Measurements from ENCODE around the gene SLC7A11.

Gene SLC7A11

DNA sequence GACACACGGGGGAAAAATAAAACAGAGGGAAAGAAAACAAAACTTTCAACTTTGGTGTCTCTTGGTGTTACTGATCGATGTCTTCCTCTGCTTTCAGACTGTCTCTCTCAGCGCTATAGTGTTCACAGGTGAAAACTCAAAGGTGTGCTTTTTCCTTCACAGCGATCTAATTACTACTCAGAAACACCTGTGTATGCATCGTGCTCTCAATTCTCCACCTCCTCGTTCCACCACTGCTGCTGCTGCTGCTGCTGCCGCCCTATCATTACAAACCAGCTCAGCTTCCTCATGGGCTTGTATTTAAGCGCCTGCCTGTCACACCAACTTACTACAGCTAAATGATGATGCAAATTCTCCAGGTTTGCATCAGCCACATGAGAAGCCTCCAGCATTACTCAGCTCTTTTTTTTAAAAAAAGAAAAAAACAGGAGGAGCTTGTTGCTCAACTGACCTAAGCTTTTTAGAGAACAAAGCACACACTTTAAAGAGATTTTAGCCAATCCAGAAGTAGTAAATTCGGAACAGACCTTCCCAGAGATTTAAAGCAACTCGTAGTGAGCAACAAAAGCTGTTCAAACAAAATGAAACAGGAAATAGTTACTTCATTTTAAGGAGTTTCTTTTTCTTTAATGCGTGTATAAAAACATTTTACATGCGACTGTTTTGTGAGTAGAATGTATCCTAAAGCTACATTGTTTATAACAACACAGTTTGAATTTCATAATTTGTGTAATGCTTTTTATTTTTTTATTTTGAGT, at the start of gene SLC7A11:
SLC7A11 (minus strand) TSS at position 274 of the 758 bp plus-strand sequence. CDS start 280 bp downstream, outside the sequence.
- no peak for DNase-seq (ENCODE audit: low read depth)

DNA sequence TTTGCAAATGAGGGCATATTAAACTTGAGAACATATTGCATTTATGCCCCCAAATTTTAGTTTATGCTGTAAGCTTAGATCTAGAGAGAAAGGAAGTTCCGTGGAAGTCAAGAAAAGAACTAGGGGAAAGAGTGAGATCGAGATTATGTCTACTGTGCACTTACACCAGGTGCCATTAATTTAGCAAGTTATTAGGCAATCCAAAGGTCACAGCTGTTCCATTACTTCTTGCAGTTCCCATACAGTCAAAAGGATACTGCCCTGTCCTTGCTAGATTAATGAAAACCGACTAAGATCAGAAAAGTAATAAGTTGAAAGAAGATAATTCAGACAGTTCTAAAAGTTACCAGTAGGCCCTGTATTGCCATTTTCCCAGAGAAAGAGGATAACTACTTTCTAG, 49.3 kb upstream of the SLC7A11 start:
- DNase-seq (ENCODE audit: low read depth) = no peak

DNA sequence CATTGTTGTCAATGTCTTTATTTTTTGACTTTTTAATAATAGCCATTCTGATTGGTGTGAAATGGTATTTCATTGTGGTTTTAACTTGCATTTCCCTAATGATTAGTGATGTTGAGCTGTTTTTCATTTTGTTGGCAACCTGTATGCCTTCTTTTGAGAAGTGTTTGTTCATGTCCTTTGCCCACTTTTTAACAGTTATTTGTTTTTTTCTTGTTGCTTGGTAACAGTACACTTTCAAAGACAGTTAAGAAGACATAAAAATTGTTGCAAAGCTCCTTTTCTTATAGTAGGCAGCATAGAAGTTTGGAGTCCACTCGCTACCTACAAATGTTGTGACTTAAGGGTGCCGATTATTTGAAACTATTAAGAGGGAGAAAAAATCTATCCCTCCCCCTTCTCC, 48.7 kb upstream of the SLC7A11 start:
- no peak for DNase-seq (ENCODE audit: low read depth)

DNA sequence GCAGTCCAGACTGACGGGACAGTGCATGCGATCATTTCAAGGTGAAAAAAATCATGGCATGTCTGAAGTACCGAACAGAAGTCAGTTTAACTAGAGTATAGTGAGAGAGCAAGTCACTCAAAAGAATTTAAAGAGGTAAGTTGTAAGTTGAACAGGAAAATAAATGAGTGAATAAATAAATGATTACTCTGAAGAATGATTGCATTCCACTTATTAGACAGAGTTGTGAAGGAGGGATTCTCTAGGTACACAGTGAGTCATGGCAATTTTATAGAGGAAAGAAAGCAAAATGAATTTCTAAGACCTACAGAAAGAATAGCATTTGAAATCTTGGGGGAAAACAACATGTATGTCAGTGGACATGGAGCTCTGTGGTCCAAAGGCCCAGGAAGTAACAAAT, 37.1 kb upstream of the SLC7A11 start:
- DNase-seq (ENCODE audit: low read depth) = no peak

DNA sequence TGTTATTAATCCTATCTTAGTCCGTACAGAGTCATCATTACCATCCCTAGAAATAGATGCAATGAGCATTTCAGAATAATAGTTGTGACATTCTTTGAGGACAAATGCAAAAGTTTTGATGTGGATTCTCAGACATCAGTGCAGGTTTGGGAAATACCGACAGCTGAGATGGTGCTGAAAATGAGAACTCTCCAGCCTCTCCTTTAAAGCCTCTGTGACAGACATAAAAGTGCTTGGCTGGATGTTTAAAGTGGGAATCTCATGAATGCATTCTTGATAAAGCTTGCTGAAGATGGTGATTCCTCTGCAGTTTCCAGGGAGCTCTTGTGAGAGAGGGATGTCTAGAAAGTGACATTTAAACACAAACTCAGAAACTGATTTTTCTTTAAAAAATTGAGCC, 35.0 kb upstream of the SLC7A11 start:
- no peak for DNase-seq (ENCODE audit: low read depth)

DNA sequence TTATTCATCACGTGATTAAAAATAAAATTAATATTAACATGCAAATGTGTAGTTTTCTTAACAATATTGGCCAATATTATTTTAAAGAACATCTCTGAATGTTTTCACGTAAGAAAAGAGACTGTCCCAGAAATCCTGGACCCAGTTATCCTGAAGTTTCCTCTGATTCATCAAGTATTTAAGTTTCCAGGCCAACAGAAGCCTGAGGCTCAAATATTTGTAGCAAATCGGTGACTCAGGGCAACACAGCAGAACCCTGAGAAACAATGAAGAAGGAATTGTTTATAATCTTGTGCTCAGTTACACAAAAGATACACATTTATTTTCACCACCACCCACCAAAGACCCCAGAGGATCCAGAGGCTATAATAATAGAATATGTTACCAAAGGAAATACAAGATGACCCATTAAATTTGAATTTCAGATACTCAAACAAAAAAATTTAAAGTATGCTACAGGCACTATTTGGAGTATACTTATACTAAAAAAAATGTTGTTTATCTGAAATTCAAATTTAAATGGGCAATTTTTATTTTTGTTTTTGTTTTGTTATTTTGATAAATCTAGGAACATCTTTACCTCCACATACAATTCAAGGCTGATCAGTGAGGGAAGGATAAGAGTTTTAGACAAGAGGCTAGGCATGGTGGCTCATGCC, 33.9 kb upstream of the SLC7A11 start:
- DNase-seq (ENCODE audit: low read depth) = no peak

DNA sequence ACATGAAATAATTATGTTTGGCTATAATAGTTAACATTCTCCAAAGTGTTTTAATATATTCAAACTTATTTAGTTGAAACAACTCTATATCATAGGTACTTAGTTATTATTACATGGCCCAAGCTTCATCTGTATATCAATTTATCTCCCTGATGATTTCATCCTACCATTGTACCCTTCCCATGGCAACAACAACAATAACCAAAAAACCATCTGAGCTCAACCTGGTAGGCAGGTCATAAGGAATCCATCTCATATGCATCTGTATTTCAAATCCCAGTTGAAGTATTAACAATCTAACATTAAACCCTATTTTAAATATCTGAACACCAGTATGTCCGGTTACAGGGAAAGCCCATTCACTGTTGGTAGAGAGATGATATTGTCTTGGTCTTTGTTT, 33.1 kb upstream of the SLC7A11 start:
- no peak for DNase-seq (ENCODE audit: low read depth)

DNA sequence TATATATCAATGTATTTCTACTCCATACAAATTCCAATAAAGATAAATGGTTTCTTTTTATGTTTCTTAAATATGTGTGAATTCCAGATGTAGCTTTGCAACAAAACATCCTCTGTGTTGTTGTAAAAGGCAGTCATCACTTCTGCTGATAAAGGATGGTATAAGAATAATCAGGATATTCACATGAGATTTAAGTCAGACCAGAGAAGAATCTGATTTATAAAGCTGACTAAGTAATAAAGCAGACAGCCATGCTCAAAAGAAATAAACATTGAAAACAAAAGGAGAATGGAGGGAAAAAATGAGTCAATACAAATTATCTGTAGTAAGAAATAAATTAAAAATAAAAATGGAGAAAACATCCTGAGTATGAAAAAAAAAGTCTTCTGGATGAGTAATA, 27.0 kb upstream of the SLC7A11 start:
- DNase-seq (ENCODE audit: low read depth) = no peak

DNA sequence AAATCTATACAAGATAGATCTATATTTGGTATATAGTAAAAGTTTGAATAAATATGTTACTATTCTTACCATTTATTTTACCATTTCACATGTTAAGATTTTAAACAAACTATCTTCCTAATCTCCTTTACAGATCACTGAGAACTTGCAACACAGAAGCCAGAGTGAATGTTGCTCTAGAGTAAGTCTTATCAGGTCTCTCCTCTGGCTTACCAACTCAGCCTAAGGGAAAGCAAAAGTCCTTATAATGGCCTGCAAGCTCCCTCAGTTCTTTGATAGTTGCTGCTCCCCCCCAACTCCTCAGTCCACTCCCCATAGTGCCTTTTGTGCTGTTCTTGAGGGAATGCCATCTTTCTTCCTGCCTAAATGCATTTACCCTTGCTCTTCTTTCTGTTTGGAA, 25.7 kb upstream of the SLC7A11 start:
- no peak for DNase-seq (ENCODE audit: low read depth)

DNA sequence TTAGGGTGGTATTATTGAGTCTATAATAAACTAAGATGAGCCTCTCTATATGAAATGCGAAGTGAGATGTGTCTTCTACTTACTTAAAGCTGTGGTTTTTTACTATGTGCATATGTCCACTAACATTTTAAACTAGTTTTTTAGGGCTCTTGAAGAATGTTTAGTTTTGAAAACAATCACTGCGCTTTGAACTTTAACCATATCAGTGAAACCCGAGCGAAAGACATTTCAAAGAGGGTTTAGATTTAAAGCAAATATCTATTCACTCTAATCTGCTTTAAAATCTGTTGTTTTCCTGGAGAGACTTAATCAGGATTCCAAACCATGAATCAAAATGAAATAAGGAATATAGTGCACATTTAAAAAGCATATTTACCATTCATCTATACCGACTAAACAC, 24.8 kb upstream of the SLC7A11 start:
- DNase-seq (ENCODE audit: low read depth) = no peak

DNA sequence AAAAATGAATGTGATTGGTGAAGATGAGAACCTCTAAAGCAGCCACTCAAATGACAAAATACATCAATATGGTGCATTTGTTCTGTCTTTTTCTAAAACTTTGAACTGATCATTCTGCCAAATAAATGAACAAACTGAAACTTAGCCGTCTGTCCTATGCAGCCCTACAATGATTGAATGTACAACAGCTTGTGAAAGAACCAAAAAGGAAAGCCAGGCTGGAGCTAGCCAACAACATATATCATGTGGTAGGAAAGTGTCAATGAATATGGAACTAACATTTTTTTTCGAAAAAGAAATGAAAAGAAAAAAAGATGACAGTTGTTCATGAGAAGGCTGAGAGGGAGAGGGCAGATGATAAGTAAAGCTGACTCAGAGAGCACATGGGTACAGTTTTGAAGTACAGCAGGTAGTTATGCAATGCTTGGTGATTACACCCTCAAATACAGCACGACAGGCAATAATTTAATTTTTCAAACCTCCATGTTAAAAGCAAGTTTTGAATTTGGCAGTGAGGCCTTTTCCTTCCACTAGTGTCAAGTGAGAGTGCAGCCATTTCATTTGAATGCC, 21.2 kb upstream of the SLC7A11 start:
- DNase-seq (ENCODE audit: low read depth) = no peak

DNA sequence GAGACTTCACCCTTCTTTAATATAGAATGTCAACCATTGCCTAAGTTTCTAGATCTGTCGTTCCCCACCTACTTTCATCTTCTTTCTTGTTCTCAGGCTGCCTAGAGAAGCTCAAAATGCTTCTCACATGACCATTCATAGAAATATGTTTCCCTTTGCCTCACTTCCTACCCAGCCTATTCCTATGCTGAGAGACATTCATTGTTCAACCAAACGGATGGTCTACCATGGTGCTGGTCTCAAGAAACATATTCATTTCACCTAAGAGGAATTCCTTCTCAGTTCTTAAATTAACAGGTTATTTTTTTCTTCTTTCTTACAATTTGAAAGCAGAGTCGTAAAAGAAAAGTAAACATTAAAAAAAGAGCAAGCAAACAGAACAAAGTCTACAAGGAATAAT, 20.3 kb upstream of the SLC7A11 start:
- DNase-seq (ENCODE audit: low read depth) = no peak

DNA sequence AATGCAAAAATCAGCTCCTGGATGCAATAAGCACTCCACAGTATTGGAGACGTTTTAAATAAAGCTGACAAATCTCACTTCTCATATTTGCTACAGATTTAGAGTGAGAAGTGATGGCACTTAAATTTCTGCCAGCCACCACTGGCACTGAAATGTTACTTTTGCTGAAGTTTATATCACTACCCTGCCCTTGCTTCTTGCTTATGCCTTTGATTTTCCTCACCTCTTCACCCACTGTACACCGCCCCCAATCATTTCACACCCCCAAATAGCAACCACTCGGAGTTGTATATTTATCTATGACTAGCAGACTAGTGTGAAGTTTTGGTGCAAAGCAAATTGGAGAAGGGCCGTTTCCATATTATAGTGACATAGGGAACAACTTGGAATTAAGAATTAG, 19.9 kb upstream of the SLC7A11 start:
- DNase-seq (ENCODE audit: low read depth) = no peak

DNA sequence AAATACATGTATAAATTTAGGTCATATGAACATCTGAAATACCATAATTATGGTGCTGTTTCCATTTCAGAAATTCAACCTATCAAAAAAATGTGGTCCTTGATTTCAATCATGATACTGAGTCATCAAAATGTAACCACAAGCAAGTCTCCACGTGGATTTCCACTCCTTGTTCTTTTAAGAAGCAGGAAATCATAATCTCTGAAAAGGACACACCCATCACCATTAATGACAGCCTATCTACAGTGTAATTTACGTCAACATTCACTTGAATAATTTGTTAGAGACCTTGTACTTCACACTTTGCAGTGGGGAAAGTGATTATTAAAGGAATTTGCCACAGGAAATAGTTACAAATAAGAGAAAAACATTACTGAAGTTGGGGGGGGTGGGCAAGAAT, 17.7 kb upstream of the SLC7A11 start:
- no peak for DNase-seq (ENCODE audit: low read depth)

DNA sequence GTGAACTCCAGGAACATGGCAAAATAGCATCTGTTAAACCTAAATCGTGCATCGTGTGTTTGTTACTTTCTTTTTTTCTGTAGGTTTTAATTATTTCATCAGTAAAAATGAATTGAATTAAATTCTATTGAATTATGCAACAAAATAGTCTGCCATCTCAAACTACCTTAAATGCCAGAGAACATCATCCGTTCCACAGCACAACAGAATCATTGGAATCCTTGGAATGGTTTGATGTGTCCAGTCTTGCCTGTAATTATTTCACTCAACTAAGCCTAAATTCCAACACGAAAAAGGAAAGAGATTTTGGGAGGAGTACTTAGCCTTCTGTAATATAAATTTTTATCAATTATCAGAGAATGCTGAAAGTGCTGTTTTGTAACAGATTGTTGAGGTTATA, 17.1 kb upstream of the SLC7A11 start:
- DNase-seq (ENCODE audit: low read depth) = no peak

DNA sequence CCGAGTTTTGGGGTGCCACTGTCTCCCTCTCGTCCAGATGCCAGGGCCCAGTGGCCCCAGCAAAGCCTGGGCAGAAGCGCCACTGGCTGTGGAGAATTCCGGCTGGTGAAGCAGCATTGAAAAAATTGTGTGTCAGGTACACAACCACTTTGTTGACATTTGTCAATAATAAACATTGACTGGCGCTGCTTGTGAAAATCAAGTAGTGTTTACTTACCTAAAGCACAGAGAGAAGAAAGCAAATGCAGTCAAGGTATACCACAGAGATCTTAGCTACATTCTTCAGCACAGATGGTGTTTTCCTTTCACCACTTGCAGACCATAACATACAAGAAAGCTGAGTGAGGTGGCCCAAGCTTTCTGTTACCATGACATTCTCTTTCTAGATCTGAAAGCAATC, 14.5 kb upstream of the SLC7A11 start:
- no peak for DNase-seq (ENCODE audit: low read depth)

DNA sequence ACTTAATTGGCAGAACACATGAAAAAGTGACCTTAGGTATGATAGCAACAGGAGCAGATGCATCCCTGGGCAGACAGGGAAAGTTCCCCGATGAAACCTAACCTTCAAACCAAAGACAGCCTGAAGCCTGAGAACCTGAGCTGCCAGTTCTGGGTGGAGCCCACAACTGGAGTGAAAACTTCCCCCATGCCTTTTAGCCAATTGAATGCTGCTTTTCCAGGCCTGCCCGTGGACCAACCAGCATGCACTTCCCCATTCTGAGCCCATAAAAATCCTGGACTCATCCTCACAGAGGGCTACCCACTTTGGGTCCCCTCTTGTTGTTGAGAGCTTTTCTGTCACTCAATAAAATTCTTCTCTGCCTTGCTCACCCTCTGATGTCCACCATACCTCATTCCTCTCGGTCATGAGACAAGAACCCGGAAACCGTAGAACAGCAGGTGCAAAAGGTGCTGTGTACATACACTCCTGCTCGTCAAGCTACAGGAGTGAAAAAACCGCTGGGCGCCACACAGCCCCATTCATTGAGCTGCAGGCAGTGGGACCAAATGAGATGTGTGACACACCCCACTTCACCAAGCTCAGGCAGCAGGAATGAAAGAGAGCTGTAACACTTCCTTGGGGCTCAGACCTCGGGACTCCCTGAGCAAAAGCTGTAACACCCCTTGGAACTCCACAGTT, 13.9 kb upstream of the SLC7A11 start:
- no peak for DNase-seq (ENCODE audit: low read depth)

DNA sequence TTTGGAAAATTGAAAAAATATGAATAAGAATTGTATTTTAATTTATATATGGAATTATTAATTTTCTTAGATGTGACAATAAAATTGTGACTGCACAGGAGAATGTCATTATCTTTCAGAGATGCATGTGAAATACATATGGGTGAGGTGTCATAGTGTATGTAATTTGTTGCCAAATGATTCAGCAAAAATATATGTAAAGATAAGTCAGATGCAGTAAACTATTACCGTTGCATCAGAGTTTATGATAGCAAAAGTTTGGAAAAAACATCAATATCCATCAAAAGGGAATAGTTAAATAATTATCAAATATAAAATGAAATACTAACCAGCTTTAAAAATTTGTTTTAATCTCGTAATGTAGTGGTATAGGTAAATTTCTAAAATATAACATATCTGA, 10.4 kb upstream of the SLC7A11 start:
- no peak for DNase-seq (ENCODE audit: low read depth)

DNA sequence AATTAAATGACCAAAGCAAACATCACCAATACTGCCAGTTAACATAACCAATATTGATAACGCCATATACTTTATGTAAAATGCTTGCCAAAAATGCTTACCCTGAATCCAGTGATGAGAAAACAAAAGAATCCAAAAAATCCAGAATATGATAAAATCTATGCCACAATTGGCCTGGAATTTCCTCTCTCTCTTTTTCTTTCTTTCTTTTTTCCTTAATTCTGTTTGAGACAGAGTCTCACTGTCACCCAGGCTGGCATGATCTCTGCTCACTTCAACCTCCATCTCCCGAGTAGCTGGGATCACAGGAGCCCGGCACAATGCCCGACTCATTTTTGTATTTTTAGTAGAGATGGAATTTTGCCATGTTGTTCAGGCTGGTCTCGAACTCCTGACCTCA, 9.8 kb upstream of the SLC7A11 start:
- DNase-seq (ENCODE audit: low read depth) = no peak

DNA sequence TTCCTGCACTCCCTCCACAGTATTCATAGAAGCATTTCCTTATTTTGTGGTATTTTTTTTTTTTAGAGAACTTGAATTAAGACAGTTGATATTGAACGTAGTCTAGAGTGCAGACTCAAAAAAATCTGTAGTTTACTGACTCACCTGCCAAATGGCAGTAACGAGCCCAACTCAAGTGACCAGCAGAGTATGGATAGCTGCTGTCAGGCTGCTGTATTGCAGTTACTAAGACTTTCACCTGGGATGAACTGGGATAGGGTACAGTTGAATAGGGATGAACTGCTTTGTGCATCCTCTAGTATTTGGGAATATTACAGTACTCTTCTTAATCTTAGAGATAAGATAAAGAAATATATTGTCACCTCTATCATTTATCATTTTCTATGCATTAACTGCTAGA, 7.0 kb upstream of the SLC7A11 start:
- DNase-seq (ENCODE audit: low read depth) = no peak

DNA sequence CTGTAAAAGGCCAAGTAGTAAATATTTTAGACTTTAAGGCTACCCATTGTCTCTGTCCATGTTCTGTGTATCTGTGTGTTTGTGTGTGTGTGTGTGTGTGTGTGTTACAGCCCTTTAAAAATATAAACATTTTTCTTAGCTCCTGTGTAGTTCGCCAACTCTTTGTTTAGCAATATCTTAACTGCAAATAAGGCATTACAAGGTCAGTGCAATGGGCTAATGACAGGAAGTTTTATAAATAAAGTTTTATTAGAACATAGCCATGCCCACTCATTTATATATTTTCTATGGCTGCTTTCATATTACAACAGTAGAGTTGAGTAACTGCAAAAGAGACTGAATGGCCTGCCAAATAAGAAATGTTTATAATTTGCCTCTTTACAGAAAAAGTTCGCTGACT, 5.9 kb upstream of the SLC7A11 start:
- DNase-seq (ENCODE audit: low read depth) = no peak

DNA sequence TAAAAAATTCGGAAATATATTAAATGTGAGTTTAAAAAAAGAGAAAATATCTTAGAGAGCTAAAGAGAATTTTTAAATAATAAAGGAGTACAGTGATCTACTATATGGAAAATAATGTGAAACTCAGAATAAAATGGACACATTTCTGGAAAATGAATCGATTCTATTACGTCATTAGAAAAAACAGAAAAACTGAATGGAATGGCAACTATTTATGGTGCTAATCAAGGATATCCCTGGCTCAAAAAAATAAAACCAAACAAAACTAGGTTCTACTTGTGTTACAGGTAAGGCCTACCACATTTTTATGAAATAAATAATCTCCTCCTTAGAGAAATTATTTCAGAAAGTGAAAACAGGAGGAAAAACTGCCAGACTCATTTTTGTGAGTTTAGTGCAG, 5.5 kb upstream of the SLC7A11 start:
- DNase-seq (ENCODE audit: low read depth) = no peak

DNA sequence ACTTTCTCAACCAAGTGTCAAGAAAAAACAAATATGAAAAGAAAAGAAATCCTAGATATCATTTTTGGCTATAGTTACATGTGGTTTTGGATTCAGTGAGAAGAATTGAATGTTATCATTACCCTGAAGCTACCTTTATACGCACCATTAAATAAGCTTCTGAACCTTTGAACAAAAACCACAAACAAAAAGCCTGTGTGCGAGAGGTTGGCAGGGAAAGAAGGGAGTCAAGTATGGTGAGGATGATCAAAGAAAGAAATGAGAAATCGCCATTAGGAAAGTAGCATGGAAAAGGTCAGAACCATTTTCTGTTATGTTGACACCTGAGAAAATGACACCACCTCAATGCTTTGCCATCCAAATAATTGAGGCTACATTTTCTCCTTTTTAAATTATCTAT, 1.2 kb upstream of the SLC7A11 start:
- DNase-seq (ENCODE audit: low read depth) = no peak

All from stimulated activated CD8-positive, alpha-beta memory T cell treated with anti-CD3 and anti-CD28 coated beads, Interleukin-15, amount 100 ng/mL, for 1 hour (primary cell).